Ovary (tissue), 3 donors: ENCODE results near the gene MUC5AC.
"Not testable (repeated sequence)": the region's sequence is repeated elsewhere in the genome, so short reads cannot be mapped to it uniquely, and the experiment has no call there.

Experiments used
- CTCF ChIP-seq, 3 donors: fragments of 450-650 bp in 2 of 3; fragments of 200-600 bp in 1 of 3; IDR thresholded peaks; one replicate each; pipeline versions ENCODE4 v1.5.1 to v1.8.0; 2016 to 2022; ENCODE audit warnings: antibody characterized with exemption in 3 of 3, mild to moderate bottlenecking in 1 of 3
- EP300 ChIP-seq: sonication (generic); formaldehyde crosslinking; IDR thresholded peaks from one replicate; pipeline ENCODE4 v1.6.1; 2017; ENCODE audit warnings: antibody characterized with exemption
- POLR2A ChIP-seq: fragments of 450-650 bp; IDR thresholded peaks from one replicate; pipeline ENCODE4 v1.6.1; 2017; ENCODE audit warnings: antibody characterized with exemption, mild to moderate bottlenecking, moderate library complexity
- donor health status: DM: no; HTN: no; CAD: no.

- not testable (repeated sequence) for TF ChIP-seq CTCF (IDR thresholded peaks at IDR 0.05); POLR2A; EP300
Observed at GRCh38 chr11:1184139-1184538, 26.4 kb downstream of the MUC5AC start.
